WTC11 (cell line): Measurements from ENCODE around the gene PBX4. TPM values are rescaled to one million over a fixed set of nuclear protein-coding genes. Genes with fewer than 3 reads are reported as not detected.

Experiments
- ATAC-seq: fragments of 200-7000 bp; cut with Tn5 transposase; 2 replicates; pipeline ENCODE4 v1.10.0; 2021; ENCODE audit warnings: mild to moderate bottlenecking, moderate library complexity
- CTCF ChIA-PET: fragments of 300-600 bp; sonication (Branson Sonifier 250); formaldehyde crosslinking; loops from one replicate; lab custom pipeline; 2021; ENCODE audit warnings: antibody characterized with exemption; lab: Charles Lee
- POLR2A ChIA-PET: fragments of 350-600 bp; sonication (Branson Sonifier 250); formaldehyde crosslinking; loops from one replicate; lab custom pipeline; 2021; ENCODE audit warnings: antibody characterized with exemption; lab: Charles Lee
- DNase-seq: peaks from one replicate; pipeline ENCODE4 v3.0.0; 2021; ENCODE audit warnings: low spot score
- H3K27ac Mint-ChIP-seq: 2 replicates; pipeline ENCODE4 v1.8.0; 2021; ENCODE audit warnings: mixed read lengths
- H3K27me3 Mint-ChIP-seq: 2 replicates; pipeline ENCODE4 v1.8.0; 2021; ENCODE audit warnings: low read depth, mild to moderate bottlenecking, moderate library complexity, mixed read lengths
- H3K36me3 Mint-ChIP-seq: 2 replicates; pipeline ENCODE4 v1.8.0; 2021; ENCODE audit warnings: mixed read lengths
- H3K4me1 Mint-ChIP-seq: 2 replicates; pipeline ENCODE4 v1.8.0; 2022; ENCODE audit warnings: mixed read lengths
- H3K4me3 Mint-ChIP-seq: 2 replicates; pipeline ENCODE4 v1.8.0; 2021; ENCODE audit warnings: mild to moderate bottlenecking, moderate library complexity, mixed read lengths
- H3K9me3 Mint-ChIP-seq: 2 replicates; pipeline ENCODE4 v1.8.0; 2021; ENCODE audit warnings: mixed read lengths
- ETV6 ChIP-seq: sonication (generic); formaldehyde crosslinking; IDR thresholded peaks from 2 replicates; pipeline ENCODE4 v1.8.1; 2022; ENCODE audit warnings: mild to moderate bottlenecking, missing genetic modification reagents
- GRHL2 ChIP-seq: fragments of 250-450 bp; sonication (Bioruptor Pico); IDR thresholded peaks from 2 replicates; pipeline ENCODE4 v1.8.0; 2022; ENCODE audit warnings: mild to moderate bottlenecking, moderate library complexity; ENCODE audit not compliant: insufficient replicate concordance, severe bottlenecking
- GTF2I ChIP-seq: fragments of 250-450 bp; sonication (Bioruptor Pico); conservative IDR thresholded peaks from 2 replicates; pipeline ENCODE4 v1.4.0; 2021; ENCODE audit warnings: mild to moderate bottlenecking
- IRF2 ChIP-seq: sonication (generic); formaldehyde crosslinking; IDR thresholded peaks from 2 replicates; pipeline ENCODE4 v1.8.0; 2022; ENCODE audit warnings: low read depth, missing genetic modification reagents, borderline replicate concordance
- JUN ChIP-seq: sonication (generic); formaldehyde crosslinking; IDR thresholded peaks from 2 replicates; pipeline ENCODE4 v1.8.0; 2023; ENCODE audit warnings: mild to moderate bottlenecking, missing genetic modification reagents
- MYBL2 ChIP-seq: sonication (generic); formaldehyde crosslinking; IDR thresholded peaks from 2 replicates; pipeline ENCODE4 v1.8.1; 2023; ENCODE audit warnings: mild to moderate bottlenecking, moderate library complexity, missing genetic modification reagents
- NFE2L1 ChIP-seq: sonication (generic); formaldehyde crosslinking; IDR thresholded peaks from 2 replicates; pipeline ENCODE4 v1.8.1; 2023; ENCODE audit warnings: missing genetic modification reagents
- NFYB ChIP-seq: sonication (generic); formaldehyde crosslinking; conservative IDR thresholded peaks from 2 replicates; pipeline ENCODE4 v1.8.0; 2022; ENCODE audit warnings: low read depth, missing genetic modification reagents
- PRRX2 ChIP-seq: fragments of 250-450 bp; sonication (Bioruptor Pico); IDR thresholded peaks from 2 replicates; pipeline ENCODE4 v1.8.0; 2021; ENCODE audit warnings: mild to moderate bottlenecking
- RORB ChIP-seq: fragments of 250-450 bp; sonication (Bioruptor Pico); IDR thresholded peaks from 2 replicates; pipeline ENCODE4 v1.9.0; 2021; ENCODE audit warnings: mild to moderate bottlenecking
- SP1 ChIP-seq: sonication (generic); formaldehyde crosslinking; conservative IDR thresholded peaks from 2 replicates; pipeline ENCODE4 v1.8.1; 2022; ENCODE audit warnings: missing genetic modification reagents
- TEAD4 ChIP-seq: sonication (generic); formaldehyde crosslinking; IDR thresholded peaks from 2 replicates; pipeline ENCODE4 v1.8.0; 2022; ENCODE audit warnings: mild to moderate bottlenecking, missing genetic modification reagents
- ZNF423 ChIP-seq: fragments of 250-450 bp; sonication (Bioruptor Pico); IDR thresholded peaks from 2 replicates; pipeline ENCODE4 v2.1.2; 2022; ENCODE audit warnings: mild to moderate bottlenecking, moderate library complexity
- total RNA-seq: library from RNA; stranded (reverse); gene quantifications from 3 replicates; pipeline ENCODE4 v1.2.3, GENCODE V29; 2021
- TF ChIP-seq, protein P1 (sequence below): sonication (generic); formaldehyde crosslinking; IDR thresholded peaks from 2 replicates; pipeline ENCODE4 v1.8.1; 2023; ENCODE audit warnings: mild to moderate bottlenecking, missing genetic modification reagents, moderate library complexity
- TF ChIP-seq, protein P2 (sequence below): sonication (generic); formaldehyde crosslinking; IDR thresholded peaks from 2 replicates; pipeline ENCODE4 v1.8.1; 2022; ENCODE audit warnings: low read depth, missing genetic modification reagents, borderline replicate concordance
- TF ChIP-seq, protein P3 (sequence below): sonication (generic); formaldehyde crosslinking; IDR thresholded peaks from 2 replicates; pipeline ENCODE4 v1.8.1; 2023; ENCODE audit warnings: mild to moderate bottlenecking, missing genetic modification reagents
- TF ChIP-seq, protein P4 (sequence below): fragments of 200-600 bp; IDR thresholded peaks from 2 replicates; pipeline ENCODE4 v1.8.0; 2022; ENCODE audit warnings: antibody characterized with exemption
- TF ChIP-seq, protein P5 (sequence below): sonication (generic); formaldehyde crosslinking; IDR thresholded peaks from 2 replicates; pipeline ENCODE4 v1.8.0; 2022; ENCODE audit warnings: mild to moderate bottlenecking, missing genetic modification reagents
- TF ChIP-seq, protein P6 (sequence below): sonication (generic); formaldehyde crosslinking; IDR thresholded peaks from 2 replicates; pipeline ENCODE4 v1.8.0; 2022; ENCODE audit warnings: mild to moderate bottlenecking, missing genetic modification reagents
- TF ChIP-seq, protein P7 (sequence below): fragments of 250-450 bp; sonication (Bioruptor Pico); IDR thresholded peaks from 2 replicates; pipeline ENCODE4 v1.9.0; 2021; ENCODE audit warnings: mild to moderate bottlenecking, borderline replicate concordance
- TF ChIP-seq, protein P8 (sequence below): sonication (generic); formaldehyde crosslinking; IDR thresholded peaks from 2 replicates; pipeline ENCODE4 v1.8.0; 2022; ENCODE audit warnings: mild to moderate bottlenecking, missing genetic modification reagents
- TF ChIP-seq, protein P9 (sequence below): fragments of 250-450 bp; sonication (Bioruptor Pico); IDR thresholded peaks from 2 replicates; pipeline ENCODE4 v1.9.0; 2021; ENCODE audit warnings: mild to moderate bottlenecking

Gene PBX4
- total RNA-seq, 1 experiment from 2014 or later: 3.2 TPM

DNA sequence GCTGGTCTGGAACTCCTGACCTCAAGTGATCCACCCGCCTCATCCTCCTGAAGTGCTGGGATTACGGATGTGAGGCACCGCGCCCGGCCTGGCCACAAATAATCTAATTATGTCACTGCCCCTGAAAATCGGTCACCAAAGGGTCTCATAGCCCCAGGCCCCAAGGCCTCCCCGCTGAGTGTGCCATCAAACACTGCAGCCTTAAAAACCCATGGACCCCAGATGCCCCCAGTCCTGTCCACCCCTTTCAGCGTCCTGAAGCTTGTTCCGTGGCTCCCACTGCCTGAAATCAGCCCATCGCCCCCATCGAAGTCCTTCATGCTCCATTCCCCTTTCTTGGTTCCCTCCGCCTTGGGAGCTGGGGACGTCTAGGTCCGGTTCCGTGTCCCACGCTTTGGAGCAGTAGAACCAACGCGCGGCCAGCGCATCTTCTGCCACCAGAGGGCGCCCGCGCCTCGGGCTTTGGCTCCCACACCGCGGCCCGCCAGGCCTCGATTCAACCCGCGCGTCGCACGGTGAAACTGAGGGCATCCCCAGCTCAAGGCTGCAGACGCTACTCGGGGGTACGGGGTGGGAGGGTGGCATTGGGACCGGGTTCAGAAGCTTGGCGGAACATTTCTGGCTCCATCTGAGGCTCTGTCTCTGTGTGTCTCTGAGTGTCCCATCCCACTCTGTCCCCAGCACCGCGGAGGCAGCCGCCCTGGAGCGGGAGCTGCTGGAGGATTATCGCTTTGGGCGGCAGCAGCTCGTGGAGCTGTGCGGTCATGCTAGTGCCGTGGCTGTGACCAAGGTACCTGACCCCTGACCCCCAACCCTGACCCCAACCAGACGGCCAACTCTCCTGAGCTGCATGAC, 86.3 kb downstream of the PBX4 start:
- no peak overlapping the region for H3K27ac Mint-ChIP-seq
- no peak for TF ChIP-seq GTF2I
- TF ChIP-seq ZNF423 (CRISPR knock-in tag): no peak
- no peak for TF ChIP-seq GRHL2 (CRISPR knock-in tag)
- TF ChIP-seq RORB (CRISPR knock-in tag): no peak
- TF ChIP-seq, protein P1, sequence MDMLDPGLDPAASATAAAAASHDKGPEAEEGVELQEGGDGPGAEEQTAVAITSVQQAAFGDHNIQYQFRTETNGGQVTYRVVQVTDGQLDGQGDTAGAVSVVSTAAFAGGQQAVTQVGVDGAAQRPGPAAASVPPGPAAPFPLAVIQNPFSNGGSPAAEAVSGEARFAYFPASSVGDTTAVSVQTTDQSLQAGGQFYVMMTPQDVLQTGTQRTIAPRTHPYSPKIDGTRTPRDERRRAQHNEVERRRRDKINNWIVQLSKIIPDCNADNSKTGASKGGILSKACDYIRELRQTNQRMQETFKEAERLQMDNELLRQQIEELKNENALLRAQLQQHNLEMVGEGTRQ: no peak
- no peak for TF ChIP-seq NFYB
- TF ChIP-seq ETV6 (CRISPR knock-in tag): peak; percentile 69
- TF ChIP-seq TEAD4 (CRISPR knock-in tag): no peak
- TF ChIP-seq, protein P2, sequence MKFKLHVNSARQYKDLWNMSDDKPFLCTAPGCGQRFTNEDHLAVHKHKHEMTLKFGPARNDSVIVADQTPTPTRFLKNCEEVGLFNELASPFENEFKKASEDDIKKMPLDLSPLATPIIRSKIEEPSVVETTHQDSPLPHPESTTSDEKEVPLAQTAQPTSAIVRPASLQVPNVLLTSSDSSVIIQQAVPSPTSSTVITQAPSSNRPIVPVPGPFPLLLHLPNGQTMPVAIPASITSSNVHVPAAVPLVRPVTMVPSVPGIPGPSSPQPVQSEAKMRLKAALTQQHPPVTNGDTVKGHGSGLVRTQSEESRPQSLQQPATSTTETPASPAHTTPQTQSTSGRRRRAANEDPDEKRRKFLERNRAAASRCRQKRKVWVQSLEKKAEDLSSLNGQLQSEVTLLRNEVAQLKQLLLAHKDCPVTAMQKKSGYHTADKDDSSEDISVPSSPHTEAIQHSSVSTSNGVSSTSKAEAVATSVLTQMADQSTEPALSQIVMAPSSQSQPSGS (CRISPR knock-in tag): no peak
- TF ChIP-seq JUN (CRISPR knock-in tag): no peak
- TF ChIP-seq, protein P3, sequence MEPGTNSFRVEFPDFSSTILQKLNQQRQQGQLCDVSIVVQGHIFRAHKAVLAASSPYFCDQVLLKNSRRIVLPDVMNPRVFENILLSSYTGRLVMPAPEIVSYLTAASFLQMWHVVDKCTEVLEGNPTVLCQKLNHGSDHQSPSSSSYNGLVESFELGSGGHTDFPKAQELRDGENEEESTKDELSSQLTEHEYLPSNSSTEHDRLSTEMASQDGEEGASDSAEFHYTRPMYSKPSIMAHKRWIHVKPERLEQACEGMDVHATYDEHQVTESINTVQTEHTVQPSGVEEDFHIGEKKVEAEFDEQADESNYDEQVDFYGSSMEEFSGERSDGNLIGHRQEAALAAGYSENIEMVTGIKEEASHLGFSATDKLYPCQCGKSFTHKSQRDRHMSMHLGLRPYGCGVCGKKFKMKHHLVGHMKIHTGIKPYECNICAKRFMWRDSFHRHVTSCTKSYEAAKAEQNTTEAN: no peak
- TF ChIP-seq, protein P4, sequence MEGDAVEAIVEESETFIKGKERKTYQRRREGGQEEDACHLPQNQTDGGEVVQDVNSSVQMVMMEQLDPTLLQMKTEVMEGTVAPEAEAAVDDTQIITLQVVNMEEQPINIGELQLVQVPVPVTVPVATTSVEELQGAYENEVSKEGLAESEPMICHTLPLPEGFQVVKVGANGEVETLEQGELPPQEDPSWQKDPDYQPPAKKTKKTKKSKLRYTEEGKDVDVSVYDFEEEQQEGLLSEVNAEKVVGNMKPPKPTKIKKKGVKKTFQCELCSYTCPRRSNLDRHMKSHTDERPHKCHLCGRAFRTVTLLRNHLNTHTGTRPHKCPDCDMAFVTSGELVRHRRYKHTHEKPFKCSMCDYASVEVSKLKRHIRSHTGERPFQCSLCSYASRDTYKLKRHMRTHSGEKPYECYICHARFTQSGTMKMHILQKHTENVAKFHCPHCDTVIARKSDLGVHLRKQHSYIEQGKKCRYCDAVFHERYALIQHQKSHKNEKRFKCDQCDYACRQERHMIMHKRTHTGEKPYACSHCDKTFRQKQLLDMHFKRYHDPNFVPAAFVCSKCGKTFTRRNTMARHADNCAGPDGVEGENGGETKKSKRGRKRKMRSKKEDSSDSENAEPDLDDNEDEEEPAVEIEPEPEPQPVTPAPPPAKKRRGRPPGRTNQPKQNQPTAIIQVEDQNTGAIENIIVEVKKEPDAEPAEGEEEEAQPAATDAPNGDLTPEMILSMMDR: peak; percentile 92
- TF ChIP-seq SP1 (CRISPR knock-in tag): peak; percentile 55; the same call in 1 of the 2 replicates
- 0 out of 2 replicates have a peak, but pooled peaks have one; percentile 47 for TF ChIP-seq PRRX2 (CRISPR knock-in tag)
- TF ChIP-seq, protein P5, sequence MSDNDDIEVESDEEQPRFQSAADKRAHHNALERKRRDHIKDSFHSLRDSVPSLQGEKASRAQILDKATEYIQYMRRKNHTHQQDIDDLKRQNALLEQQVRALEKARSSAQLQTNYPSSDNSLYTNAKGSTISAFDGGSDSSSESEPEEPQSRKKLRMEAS (CRISPR knock-in tag): 0 out of 2 replicates have a peak, but pooled peaks have one; percentile 47
- TF ChIP-seq, protein P6, sequence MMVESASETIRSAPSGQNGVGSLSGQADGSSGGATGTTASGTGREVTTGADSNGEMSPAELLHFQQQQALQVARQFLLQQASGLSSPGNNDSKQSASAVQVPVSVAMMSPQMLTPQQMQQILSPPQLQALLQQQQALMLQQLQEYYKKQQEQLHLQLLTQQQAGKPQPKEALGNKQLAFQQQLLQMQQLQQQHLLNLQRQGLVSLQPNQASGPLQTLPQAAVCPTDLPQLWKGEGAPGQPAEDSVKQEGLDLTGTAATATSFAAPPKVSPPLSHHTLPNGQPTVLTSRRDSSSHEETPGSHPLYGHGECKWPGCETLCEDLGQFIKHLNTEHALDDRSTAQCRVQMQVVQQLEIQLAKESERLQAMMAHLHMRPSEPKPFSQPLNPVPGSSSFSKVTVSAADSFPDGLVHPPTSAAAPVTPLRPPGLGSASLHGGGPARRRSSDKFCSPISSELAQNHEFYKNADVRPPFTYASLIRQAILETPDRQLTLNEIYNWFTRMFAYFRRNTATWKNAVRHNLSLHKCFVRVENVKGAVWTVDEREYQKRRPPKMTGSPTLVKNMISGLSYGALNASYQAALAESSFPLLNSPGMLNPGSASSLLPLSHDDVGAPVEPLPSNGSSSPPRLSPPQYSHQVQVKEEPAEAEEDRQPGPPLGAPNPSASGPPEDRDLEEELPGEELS (CRISPR knock-in tag): 0 out of 2 replicates have a peak, but pooled peaks have one; percentile 42
- TF ChIP-seq, protein P7, sequence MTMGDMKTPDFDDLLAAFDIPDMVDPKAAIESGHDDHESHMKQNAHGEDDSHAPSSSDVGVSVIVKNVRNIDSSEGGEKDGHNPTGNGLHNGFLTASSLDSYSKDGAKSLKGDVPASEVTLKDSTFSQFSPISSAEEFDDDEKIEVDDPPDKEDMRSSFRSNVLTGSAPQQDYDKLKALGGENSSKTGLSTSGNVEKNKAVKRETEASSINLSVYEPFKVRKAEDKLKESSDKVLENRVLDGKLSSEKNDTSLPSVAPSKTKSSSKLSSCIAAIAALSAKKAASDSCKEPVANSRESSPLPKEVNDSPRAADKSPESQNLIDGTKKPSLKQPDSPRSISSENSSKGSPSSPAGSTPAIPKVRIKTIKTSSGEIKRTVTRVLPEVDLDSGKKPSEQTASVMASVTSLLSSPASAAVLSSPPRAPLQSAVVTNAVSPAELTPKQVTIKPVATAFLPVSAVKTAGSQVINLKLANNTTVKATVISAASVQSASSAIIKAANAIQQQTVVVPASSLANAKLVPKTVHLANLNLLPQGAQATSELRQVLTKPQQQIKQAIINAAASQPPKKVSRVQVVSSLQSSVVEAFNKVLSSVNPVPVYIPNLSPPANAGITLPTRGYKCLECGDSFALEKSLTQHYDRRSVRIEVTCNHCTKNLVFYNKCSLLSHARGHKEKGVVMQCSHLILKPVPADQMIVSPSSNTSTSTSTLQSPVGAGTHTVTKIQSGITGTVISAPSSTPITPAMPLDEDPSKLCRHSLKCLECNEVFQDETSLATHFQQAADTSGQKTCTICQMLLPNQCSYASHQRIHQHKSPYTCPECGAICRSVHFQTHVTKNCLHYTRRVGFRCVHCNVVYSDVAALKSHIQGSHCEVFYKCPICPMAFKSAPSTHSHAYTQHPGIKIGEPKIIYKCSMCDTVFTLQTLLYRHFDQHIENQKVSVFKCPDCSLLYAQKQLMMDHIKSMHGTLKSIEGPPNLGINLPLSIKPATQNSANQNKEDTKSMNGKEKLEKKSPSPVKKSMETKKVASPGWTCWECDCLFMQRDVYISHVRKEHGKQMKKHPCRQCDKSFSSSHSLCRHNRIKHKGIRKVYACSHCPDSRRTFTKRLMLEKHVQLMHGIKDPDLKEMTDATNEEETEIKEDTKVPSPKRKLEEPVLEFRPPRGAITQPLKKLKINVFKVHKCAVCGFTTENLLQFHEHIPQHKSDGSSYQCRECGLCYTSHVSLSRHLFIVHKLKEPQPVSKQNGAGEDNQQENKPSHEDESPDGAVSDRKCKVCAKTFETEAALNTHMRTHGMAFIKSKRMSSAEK (CRISPR knock-in tag): no peak
- no peak for TF ChIP-seq NFE2L1 (CRISPR knock-in tag)
- no peak for TF ChIP-seq IRF2 (CRISPR knock-in tag)
- TF ChIP-seq, protein P8, sequence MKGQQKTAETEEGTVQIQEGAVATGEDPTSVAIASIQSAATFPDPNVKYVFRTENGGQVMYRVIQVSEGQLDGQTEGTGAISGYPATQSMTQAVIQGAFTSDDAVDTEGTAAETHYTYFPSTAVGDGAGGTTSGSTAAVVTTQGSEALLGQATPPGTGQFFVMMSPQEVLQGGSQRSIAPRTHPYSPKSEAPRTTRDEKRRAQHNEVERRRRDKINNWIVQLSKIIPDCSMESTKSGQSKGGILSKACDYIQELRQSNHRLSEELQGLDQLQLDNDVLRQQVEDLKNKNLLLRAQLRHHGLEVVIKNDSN (CRISPR knock-in tag): peak; percentile 15; the same call in 1 of the 2 replicates
- TF ChIP-seq MYBL2 (CRISPR knock-in tag): no peak
- TF ChIP-seq, protein P9, sequence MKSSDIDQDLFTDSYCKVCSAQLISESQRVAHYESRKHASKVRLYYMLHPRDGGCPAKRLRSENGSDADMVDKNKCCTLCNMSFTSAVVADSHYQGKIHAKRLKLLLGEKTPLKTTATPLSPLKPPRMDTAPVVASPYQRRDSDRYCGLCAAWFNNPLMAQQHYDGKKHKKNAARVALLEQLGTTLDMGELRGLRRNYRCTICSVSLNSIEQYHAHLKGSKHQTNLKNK (CRISPR knock-in tag): no peak

More for the DNA sequence above, 86.3 kb downstream of the PBX4 start:
- CTCF ChIA-PET: interaction anchor here (0.6 to 14.4 kb wide), 45 partner anchors 9 to 635 kb away, joined by 3 to 408 read pairs (median 5); partner anchors contain the start of genes ATP13A1, GATAD2A, GMIP and LPAR2
- no peaks in the 10 kb centered on the region for H3K9me3 Mint-ChIP-seq
- ATAC-seq (peak; percentile 57), DNase-seq (peak; percentile 92)
- H3K36me3 Mint-ChIP-seq: peaks cover 3% of the 10 kb centered on the region; the same call in 1 of the 2 replicates
- peaks cover 8% of the 10 kb centered on the region for H3K27me3 Mint-ChIP-seq
- no peak overlapping the region for H3K4me3 Mint-ChIP-seq
- POLR2A ChIA-PET: interaction anchor here (0.6 to 1.5 kb wide), 6 partner anchors 9 to 594 kb away, joined by 3 to 10 read pairs (median 5); partner anchors contain the start of gene NDUFA13
- H3K4me1 Mint-ChIP-seq: peaks cover 21% of the 10 kb centered on the region
